SK-N-SH (cell line): ENCODE measurements around the gene FMN2. TPM values are rescaled to one million over a fixed set of nuclear protein-coding genes. Genes with fewer than 3 reads are reported as not detected.
A peak's percentile ranks its signal among the peaks of the same experiment; 100 is the strongest.

Experiments used
- CTCF ChIA-PET: fragments of 300-600, 350-600 bp; formaldehyde crosslinking; extraction: SDS; loops from one replicate; lab custom pipeline; 2021; lab: Yijun Ruan, JAX
- POLR2A ChIA-PET: fragments of 350-600 bp; sonication (Branson Sonifier 250); formaldehyde crosslinking; extraction: SDS; loops from one replicate; lab custom pipeline; 2020; ENCODE audit warnings: antibody characterized with exemption, inconsistent platforms; lab: Yijun Ruan, JAX
- DNase-seq: peaks from one replicate; pipeline ENCODE4 v3.0.0; 2012
- H2AFZ ChIP-seq: fragments of 200-600 bp; sonication (generic); 2 replicates; pipeline ENCODE4 v1.8.1; 2016; ENCODE audit warnings: antibody characterized with exemption, mild to moderate bottlenecking, low read depth
- H3F3A ChIP-seq: fragments of 200-600 bp; sonication (generic); replicated peaks from 2 replicates; pipeline ENCODE3; 2016; ENCODE audit warnings: antibody characterized with exemption, mild to moderate bottlenecking; ENCODE audit not compliant: insufficient read depth
- H3K27ac ChIP-seq, 2 experiments: fragments of 200-500 bp in 1 of 2; fragments of 200-600 bp in 1 of 2; sonication (Bioruptor generic) in 1 of 2; sonication (generic), shearing (Covaris generic) in 1 of 2; 2 replicates each; pipeline versions ENCODE4 v1.5.1 to v1.6.1; 2014 to 2016; ENCODE audit warnings: low read depth in 2 of 2, inconsistent platforms in 1 of 2, low read length in 1 of 2, mild to moderate bottlenecking in 1 of 2, mixed read lengths in 1 of 2
- H3K27me3 ChIP-seq: fragments of 200-600 bp; sonication (generic), shearing (Covaris generic); 2 replicates; pipeline ENCODE4 v1.6.1; 2016; ENCODE audit warnings: mixed run types; ENCODE audit not compliant: insufficient read depth
- H3K36me3 ChIP-seq, 2 experiments: fragments of 200-500 bp in 1 of 2; fragments of 200-600 bp in 1 of 2; sonication (Bioruptor generic) in 1 of 2; sonication (generic) in 1 of 2; replicated peaks in 1 of 2; 2 replicates each; pipeline versions ENCODE3 to v1.5.1; 2014 to 2016; ENCODE audit warnings: low read length in 1 of 2, mild to moderate bottlenecking in 1 of 2; ENCODE audit not compliant: insufficient read depth in 2 of 2, control insufficient read depth in 1 of 2
- H3K4me1 ChIP-seq, 2 experiments: fragments of 200-500 bp in 1 of 2; fragments of 200-600 bp in 1 of 2; sonication (Bioruptor generic) in 1 of 2; sonication (generic), shearing (Covaris generic) in 1 of 2; 2 replicates each; pipeline versions ENCODE4 v1.5.1 to v1.6.1; 2014 to 2016; ENCODE audit warnings: low read depth in 1 of 2, low read length in 1 of 2, mixed run types in 1 of 2; ENCODE audit not compliant: insufficient read depth in 2 of 2, control insufficient read depth in 1 of 2
- H3K4me2 ChIP-seq: fragments of 200-600 bp; sonication (generic), shearing (Covaris generic); 2 replicates; pipeline ENCODE4 v1.6.1; 2017; ENCODE audit warnings: mixed run types
- H3K4me3 ChIP-seq, 2 experiments: fragments of 200-500 bp in 1 of 2; fragments of 200-600 bp in 1 of 2; sonication (Bioruptor generic) in 1 of 2; sonication (generic), shearing (Covaris generic) in 1 of 2; 2 replicates each; pipeline versions ENCODE4 v1.5.1 to v1.8.1; 2014 to 2016; ENCODE audit warnings: low read depth in 2 of 2, inconsistent platforms in 1 of 2, low read length in 1 of 2, mild to moderate bottlenecking in 1 of 2, mixed read lengths in 1 of 2, moderate library complexity in 1 of 2
- H3K79me2 ChIP-seq: fragments of 200-600 bp; sonication (generic); 2 replicates; pipeline ENCODE4 v1.8.1; 2017; ENCODE audit warnings: mild to moderate bottlenecking; ENCODE audit not compliant: insufficient read depth
- H3K9ac ChIP-seq: fragments of 200-600 bp; sonication (generic); 2 replicates; pipeline ENCODE4 v1.6.1; 2017; ENCODE audit warnings: mixed run types
- H3K9me2 ChIP-seq: fragments of 200-600 bp; sonication (generic); 2 replicates; pipeline ENCODE4 v1.6.1; 2017; ENCODE audit warnings: mixed run types
- H3K9me3 ChIP-seq: fragments of 200-600 bp; sonication (generic); 2 replicates; pipeline ENCODE4 v1.6.1; 2017; ENCODE audit warnings: mixed run types, mild to moderate bottlenecking, moderate library complexity
- H4K20me1 ChIP-seq: fragments of 200-600 bp; sonication (generic); 2 replicates; pipeline ENCODE4 v1.6.1; 2017; ENCODE audit warnings: mild to moderate bottlenecking, mixed run types; ENCODE audit not compliant: insufficient read depth
- EP300 ChIP-seq, 2 experiments: IDR thresholded peaks; 2 replicates each; pipeline versions ENCODE4 v1.4.0 to v1.6.1; 2012; ENCODE audit warnings: borderline replicate concordance in 1 of 2, low read depth in 1 of 2, low read length in 1 of 2
- FOXJ3 ChIP-seq: sonication (generic); formaldehyde crosslinking; IDR thresholded peaks from 2 replicates; pipeline ENCODE4 v1.5.1; 2020; ENCODE audit warnings: mild to moderate bottlenecking, missing genetic modification reagents
- GABPA ChIP-seq: IDR thresholded peaks from 2 replicates; pipeline ENCODE4 v1.4.0; 2012; ENCODE audit warnings: low read depth, mild to moderate bottlenecking
- GATA2 ChIP-seq: sonication (generic); formaldehyde crosslinking; IDR thresholded peaks from 2 replicates; pipeline ENCODE4 v1.5.0; 2020; ENCODE audit warnings: mild to moderate bottlenecking, missing genetic modification reagents
- MEF2A ChIP-seq: IDR thresholded peaks from 2 replicates; pipeline ENCODE4 v1.4.0; 2012; ENCODE audit warnings: low read depth, borderline replicate concordance
- MXI1 ChIP-seq: IDR thresholded peaks from 2 replicates; pipeline ENCODE4 v1.6.1; 2012; ENCODE audit warnings: mild to moderate bottlenecking, low read depth, low read length, improper control_type of control experiment
- NRF1 ChIP-seq: IDR thresholded peaks from 2 replicates; pipeline ENCODE4 v1.6.1; 2012; ENCODE audit warnings: low read depth, mild to moderate bottlenecking, low read length
- POLR2AphosphoS5 ChIP-seq: IDR thresholded peaks from 2 replicates; pipeline ENCODE4 v1.6.1; 2012; ENCODE audit warnings: low read depth, low read length
- RAD21 ChIP-seq: IDR thresholded peaks from 2 replicates; pipeline ENCODE4 v1.6.1; 2012; ENCODE audit warnings: mild to moderate bottlenecking, low read length
- RCOR1 ChIP-seq: fragments of 150-350 bp; IDR thresholded peaks from 2 replicates; pipeline ENCODE4 v1.6.1; 2017; ENCODE audit warnings: antibody characterized with exemption, low read length
- RFX5 ChIP-seq: IDR thresholded peaks from 2 replicates; pipeline ENCODE4 v1.6.1; 2012; ENCODE audit warnings: mild to moderate bottlenecking, improper control_type of control experiment, low read length
- RXRA ChIP-seq: IDR thresholded peaks from 2 replicates; pipeline ENCODE4 v1.4.0; 2012; ENCODE audit warnings: low read depth, mild to moderate bottlenecking, borderline replicate concordance
- SMC3 ChIP-seq: IDR thresholded peaks from 2 replicates; pipeline ENCODE4 v1.6.1; 2012; ENCODE audit warnings: low read depth, low read length, improper control_type of control experiment
- YY1 ChIP-seq: IDR thresholded peaks from 2 replicates; pipeline ENCODE4 v1.4.0; 2012; ENCODE audit warnings: low read depth, mild to moderate bottlenecking
- WGBS: methylation state at CpG from one replicate; pipeline ENCODE4 v1.1.6; 2017; ENCODE audit warnings: low lambda C conversion rate; 5-methylcytosine and 5-hydroxymethylcytosine counted together
- polyA plus RNA-seq, 3 experiments: library from polyadenylated mRNA; depleted of rRNA; stranded (reverse); fragments of >200 nt; gene quantifications; 2 replicates each; pipeline ENCODE4 v1.2.3, GENCODE V29; 2012
- TF ChIP-seq, protein P1 (sequence below): IDR thresholded peaks from 2 replicates; pipeline ENCODE4; 2012
- TF ChIP-seq, protein P2 (sequence below): fragments of 150-350 bp; IDR thresholded peaks from 2 replicates; pipeline ENCODE4 v1.6.1; 2017; ENCODE audit warnings: antibody characterized with exemption, low read length, low read depth, borderline replicate concordance
- TF ChIP-seq, protein P3 (sequence below): fragments of 150-350 bp; IDR thresholded peaks from 2 replicates; pipeline ENCODE4 v1.6.1; 2016; ENCODE audit warnings: mild to moderate bottlenecking, low read depth, low read length
- TF ChIP-seq, protein P4 (sequence below): IDR thresholded peaks from 2 replicates; pipeline ENCODE4 v1.4.0; 2012; ENCODE audit warnings: low read depth
- TF ChIP-seq, protein P5 (sequence below): IDR thresholded peaks from 2 replicates; pipeline ENCODE4 v1.6.1; 2012; ENCODE audit warnings: mild to moderate bottlenecking, low read depth, low read length, moderate library complexity

Gene FMN2
- polyA plus RNA-seq, 1 of the 3 experiments (the other 2 are of a cell fraction) = 7.2 TPM

DNA sequence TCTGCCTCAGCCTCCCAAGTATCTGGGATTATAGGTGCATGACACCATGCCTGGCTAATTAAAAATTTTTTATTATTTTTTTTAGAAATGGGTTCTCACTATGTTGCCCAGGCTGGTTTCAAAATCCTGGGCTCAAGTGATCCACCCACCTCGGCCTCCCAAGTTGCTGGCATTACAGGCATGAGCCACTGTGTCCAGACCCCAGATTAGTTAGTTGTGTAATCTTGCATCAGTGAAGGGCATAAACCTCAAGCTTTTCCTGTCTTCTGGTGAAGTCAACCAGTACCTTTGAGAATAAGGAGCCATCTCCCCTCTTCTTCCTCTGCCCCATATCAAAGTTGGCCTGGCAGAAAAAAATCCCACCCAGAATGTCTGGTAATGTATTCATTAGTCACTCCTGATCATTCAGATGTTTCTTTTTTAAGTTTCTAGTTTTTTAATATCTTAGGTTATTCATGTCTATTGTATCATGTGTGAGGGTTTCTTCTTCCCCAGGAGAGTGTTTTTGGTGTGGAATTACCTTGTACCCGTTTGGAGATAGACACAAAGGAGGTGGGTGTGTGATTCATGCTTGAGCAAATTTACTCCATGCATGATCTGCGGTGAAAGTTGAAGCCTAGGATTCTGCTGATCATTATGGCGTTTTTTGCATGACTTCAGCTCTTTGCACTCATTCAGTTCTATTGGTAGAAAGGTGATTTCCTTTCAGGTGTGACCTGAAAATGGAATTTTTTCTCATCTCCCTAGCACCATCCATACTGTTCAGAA is 144.0 kb downstream of the FMN2 start:
- Histone ChIP-seq H3K27me3 (no peaks in the 10 kb centered on the region), H3F3A (peaks cover 68% of the 10 kb centered on the region), H3K9me3 (no peaks in the 10 kb centered on the region), H3K9me2 (no peaks in the 10 kb centered on the region), H2AFZ (no peak overlapping the region), H4K20me1 (no peaks in the 10 kb centered on the region), H3K4me3 (no peak overlapping the region), H3K4me1 (peaks cover 15 to 32% of the 10 kb centered on the region in 2 experiments), H3K9ac (no peak overlapping the region), H3K27ac (peak overlapping the region in 1 of 2 experiments; percentile 87; a peak in 2 of 4 replicates), H3K4me2 (no peak overlapping the region), H3K79me2 (peaks cover 9% of the 10 kb centered on the region; the same call in 1 of the 2 replicates), H3K36me3 (peaks cover 27 to 28% of the 10 kb centered on the region in 2 experiments)
- no peak for TF ChIP-seq RFX5
- TF ChIP-seq MEF2A = no peak
- no peak for TF ChIP-seq FOXJ3
- TF ChIP-seq EP300 (IDR thresholded peaks at IDR 0.05; ENCODE audit: borderline replicate concordance in 1 of 2, low read depth in 1 of 2, low read length in 1 of 2) = no peak
- TF ChIP-seq RAD21 = no peak
- no peak for TF ChIP-seq SMC3
- TF ChIP-seq, protein P1, sequence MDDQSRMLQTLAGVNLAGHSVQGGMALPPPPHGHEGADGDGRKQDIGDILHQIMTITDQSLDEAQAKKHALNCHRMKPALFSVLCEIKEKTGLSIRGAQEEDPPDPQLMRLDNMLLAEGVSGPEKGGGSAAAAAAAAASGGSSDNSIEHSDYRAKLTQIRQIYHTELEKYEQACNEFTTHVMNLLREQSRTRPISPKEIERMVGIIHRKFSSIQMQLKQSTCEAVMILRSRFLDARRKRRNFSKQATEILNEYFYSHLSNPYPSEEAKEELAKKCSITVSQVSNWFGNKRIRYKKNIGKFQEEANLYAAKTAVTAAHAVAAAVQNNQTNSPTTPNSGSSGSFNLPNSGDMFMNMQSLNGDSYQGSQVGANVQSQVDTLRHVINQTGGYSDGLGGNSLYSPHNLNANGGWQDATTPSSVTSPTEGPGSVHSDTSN = no peak
- TF ChIP-seq POLR2AphosphoS5 = no peak
- no peak for TF ChIP-seq RXRA
- TF ChIP-seq, protein P2, sequence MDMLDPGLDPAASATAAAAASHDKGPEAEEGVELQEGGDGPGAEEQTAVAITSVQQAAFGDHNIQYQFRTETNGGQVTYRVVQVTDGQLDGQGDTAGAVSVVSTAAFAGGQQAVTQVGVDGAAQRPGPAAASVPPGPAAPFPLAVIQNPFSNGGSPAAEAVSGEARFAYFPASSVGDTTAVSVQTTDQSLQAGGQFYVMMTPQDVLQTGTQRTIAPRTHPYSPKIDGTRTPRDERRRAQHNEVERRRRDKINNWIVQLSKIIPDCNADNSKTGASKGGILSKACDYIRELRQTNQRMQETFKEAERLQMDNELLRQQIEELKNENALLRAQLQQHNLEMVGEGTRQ = no peak
- TF ChIP-seq RCOR1 = no peak
- TF ChIP-seq, protein P3, sequence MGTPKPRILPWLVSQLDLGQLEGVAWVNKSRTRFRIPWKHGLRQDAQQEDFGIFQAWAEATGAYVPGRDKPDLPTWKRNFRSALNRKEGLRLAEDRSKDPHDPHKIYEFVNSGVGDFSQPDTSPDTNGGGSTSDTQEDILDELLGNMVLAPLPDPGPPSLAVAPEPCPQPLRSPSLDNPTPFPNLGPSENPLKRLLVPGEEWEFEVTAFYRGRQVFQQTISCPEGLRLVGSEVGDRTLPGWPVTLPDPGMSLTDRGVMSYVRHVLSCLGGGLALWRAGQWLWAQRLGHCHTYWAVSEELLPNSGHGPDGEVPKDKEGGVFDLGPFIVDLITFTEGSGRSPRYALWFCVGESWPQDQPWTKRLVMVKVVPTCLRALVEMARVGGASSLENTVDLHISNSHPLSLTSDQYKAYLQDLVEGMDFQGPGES = no peak
- TF ChIP-seq GATA2 (CRISPR knock-in tag) = no peak
- TF ChIP-seq, protein P4, sequence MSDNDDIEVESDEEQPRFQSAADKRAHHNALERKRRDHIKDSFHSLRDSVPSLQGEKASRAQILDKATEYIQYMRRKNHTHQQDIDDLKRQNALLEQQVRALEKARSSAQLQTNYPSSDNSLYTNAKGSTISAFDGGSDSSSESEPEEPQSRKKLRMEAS = no peak
- TF ChIP-seq, protein P5, sequence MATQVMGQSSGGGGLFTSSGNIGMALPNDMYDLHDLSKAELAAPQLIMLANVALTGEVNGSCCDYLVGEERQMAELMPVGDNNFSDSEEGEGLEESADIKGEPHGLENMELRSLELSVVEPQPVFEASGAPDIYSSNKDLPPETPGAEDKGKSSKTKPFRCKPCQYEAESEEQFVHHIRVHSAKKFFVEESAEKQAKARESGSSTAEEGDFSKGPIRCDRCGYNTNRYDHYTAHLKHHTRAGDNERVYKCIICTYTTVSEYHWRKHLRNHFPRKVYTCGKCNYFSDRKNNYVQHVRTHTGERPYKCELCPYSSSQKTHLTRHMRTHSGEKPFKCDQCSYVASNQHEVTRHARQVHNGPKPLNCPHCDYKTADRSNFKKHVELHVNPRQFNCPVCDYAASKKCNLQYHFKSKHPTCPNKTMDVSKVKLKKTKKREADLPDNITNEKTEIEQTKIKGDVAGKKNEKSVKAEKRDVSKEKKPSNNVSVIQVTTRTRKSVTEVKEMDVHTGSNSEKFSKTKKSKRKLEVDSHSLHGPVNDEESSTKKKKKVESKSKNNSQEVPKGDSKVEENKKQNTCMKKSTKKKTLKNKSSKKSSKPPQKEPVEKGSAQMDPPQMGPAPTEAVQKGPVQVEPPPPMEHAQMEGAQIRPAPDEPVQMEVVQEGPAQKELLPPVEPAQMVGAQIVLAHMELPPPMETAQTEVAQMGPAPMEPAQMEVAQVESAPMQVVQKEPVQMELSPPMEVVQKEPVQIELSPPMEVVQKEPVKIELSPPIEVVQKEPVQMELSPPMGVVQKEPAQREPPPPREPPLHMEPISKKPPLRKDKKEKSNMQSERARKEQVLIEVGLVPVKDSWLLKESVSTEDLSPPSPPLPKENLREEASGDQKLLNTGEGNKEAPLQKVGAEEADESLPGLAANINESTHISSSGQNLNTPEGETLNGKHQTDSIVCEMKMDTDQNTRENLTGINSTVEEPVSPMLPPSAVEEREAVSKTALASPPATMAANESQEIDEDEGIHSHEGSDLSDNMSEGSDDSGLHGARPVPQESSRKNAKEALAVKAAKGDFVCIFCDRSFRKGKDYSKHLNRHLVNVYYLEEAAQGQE = no peak
- no peak for TF ChIP-seq GABPA
- no peak for TF ChIP-seq MXI1
- TF ChIP-seq YY1 = no peak
- no peak for TF ChIP-seq NRF1
- WGBS = 89% methylated on average over 4 of the region's 4 CpGs
- POLR2A ChIA-PET = no interaction called here
- CTCF ChIA-PET = interaction anchor here (1.1 kb wide), 1 partner anchor 20 kb away, joined by 3 read pairs; no protein-coding TSS in a partner anchor
- no peak for DNase-seq
